GM13976 (cell line): ENCODE measurements around the gene UBE2V1.
A peak's percentile ranks its signal among the peaks of the same experiment; 100 is the strongest.

ENCODE experiments used
- DNase-seq: peaks from one replicate; pipeline ENCODE4 v3.0.0; 2012; ENCODE audit warnings: low spot score
- CTCF ChIP-seq: IDR thresholded peaks from 2 replicates; pipeline ENCODE4 v1.5.1; 2012; ENCODE audit warnings: borderline replicate concordance, mild to moderate bottlenecking; ENCODE audit not compliant: insufficient read depth; ENCODE audit errors: extremely low read depth, missing control alignments, control extremely low read depth
- in situ Hi-C: fragments of 300-500 bp; cut with MboI; formaldehyde crosslinking; loops from one replicate; pipeline ENCODE4 v1.12.0; 2022; ENCODE audit warnings: low sequenced_read_pairs, mixed read lengths, inconsistent platforms; ENCODE audit not compliant: unreplicated experiment

The UBE2V1 gene

DNA sequence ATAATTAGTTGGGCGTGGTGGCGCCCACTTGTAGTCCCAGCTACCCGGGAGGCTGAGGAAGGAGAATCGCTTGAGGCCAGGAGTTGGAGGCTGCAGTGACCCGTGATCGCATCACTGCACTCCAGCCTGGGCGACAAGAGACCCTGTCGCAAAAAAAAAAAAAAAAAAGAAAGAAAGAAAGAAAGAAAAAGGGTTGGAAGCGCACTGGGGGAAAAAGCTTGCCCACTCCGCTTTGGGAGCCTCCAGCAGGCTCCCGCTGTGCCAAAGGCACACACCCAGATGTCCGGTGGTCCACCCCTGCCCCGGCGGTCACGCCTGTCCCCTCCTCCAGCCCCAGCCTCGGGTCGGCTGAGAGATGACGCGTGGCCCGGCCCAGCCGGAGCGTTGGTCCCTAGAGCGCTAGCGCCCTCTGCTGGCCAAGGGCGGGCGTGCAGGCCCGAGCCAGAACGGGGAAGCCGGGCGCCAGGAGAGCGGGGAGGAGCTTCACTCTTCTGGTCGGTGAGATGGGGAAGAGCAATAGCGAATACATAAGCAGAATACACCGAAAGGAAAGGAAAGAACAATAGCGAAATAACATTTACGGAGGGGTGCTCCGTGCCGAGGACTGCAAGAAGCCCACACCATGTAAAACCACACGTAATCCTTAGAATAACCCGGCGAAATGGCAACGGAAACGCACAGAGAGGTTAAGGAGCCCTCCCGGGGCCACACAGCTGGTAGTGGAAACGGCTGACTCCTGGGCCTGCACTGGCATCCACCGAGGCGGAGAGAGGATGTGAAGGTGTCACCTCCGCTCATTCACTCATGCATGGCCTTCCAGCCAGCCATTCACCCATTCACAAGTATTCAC is 41.7 kb downstream of the UBE2V1 start:
- peak; percentile 99 for TF ChIP-seq CTCF
- in situ Hi-C loops, result loop anchor here (10.0 kb wide), 1 partner anchor 96 kb away; no protein-coding TSS in a partner anchor
- DNase-seq, result peak; percentile 97

DNA sequence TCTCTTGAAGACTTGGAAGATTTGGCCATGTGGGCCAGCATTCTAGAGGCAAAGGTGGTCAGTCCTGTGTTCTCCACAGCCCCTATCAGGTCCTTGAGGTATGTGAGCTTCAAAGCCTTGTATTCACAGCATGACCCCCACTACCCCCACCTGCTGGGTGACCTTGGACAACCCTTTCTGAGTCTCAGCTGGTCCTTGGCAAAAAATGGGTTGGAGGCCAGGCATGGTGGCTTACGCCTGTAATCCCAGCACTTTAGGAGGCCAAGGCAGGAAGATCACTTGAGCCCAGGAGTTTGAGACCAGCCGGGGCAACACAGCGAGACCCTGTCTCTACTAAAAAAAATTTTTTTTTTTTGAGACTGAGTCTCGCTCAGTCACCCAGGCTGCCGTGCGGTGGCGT is 42.6 kb downstream of the UBE2V1 start:
- TF ChIP-seq CTCF, result no peak
- DNase-seq, result no peak
- in situ Hi-C loops, result loop anchor here (10.0 kb wide), 1 partner anchor 96 kb away; no protein-coding TSS in a partner anchor

- no peak for DNase-seq
- in situ Hi-C loops, result no loop called here
- TF ChIP-seq CTCF, result no peak
Observed at GRCh38 chr20:50068041-50068651, 44.8 kb downstream of the UBE2V1 start.

GRCh38 chr20:50067461-50067860 is 45.5 kb downstream of the UBE2V1 start:
- in situ Hi-C loops, result no loop called here
- no peak for DNase-seq
- TF ChIP-seq CTCF, result no peak

- no peak for DNase-seq
- no peak for TF ChIP-seq CTCF
- in situ Hi-C loops, result no loop called here
Observed at GRCh38 chr20:50067018-50067417, 45.9 kb downstream of the UBE2V1 start.

- in situ Hi-C loops, result no loop called here
- TF ChIP-seq CTCF, result no peak
- no peak for DNase-seq
Observed at GRCh38 chr20:50066161-50066834, 46.7 kb downstream of the UBE2V1 start.
